Measurements from ENCODE around the gene JAZF1.

DNA sequence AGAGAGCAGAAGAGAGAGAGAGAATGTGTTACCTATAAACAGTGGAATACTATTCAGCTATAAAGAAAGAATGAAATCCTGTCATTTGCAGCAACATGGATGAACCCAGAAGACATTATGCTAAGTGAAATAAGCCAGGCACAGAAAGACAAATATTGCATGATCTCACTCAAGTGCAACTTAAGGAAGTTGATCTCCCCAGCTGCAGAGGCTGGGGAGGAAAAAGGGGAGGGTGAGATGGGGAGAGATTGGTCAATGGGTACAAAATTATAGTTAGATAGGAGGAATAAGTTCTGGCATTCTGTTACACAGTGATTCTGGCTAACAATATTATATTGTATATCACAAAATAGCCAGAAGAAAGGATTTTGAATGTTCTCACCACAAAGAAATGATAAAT, 11.2 kb upstream of the JAZF1 start:
- TF ChIP-seq FOXP2 (optimal IDR thresholded peaks at IDR 0.05; ENCODE audit: borderline replicate concordance, extremely low read depth, extremely low read length, insufficient read depth) (no peak), TAF1 (IDR thresholded peaks at IDR 0.05; ENCODE audit: borderline replicate concordance, insufficient read depth, low read length) (no peak), SIN3A (IDR thresholded peaks at IDR 0.05; ENCODE audit: borderline replicate concordance, insufficient read depth, low read length) (no peak), POLR2AphosphoS5 (IDR thresholded peaks at IDR 0.05; ENCODE audit: low read depth, low read length) (no peak)
- TF ChIP-seq, protein P1, sequence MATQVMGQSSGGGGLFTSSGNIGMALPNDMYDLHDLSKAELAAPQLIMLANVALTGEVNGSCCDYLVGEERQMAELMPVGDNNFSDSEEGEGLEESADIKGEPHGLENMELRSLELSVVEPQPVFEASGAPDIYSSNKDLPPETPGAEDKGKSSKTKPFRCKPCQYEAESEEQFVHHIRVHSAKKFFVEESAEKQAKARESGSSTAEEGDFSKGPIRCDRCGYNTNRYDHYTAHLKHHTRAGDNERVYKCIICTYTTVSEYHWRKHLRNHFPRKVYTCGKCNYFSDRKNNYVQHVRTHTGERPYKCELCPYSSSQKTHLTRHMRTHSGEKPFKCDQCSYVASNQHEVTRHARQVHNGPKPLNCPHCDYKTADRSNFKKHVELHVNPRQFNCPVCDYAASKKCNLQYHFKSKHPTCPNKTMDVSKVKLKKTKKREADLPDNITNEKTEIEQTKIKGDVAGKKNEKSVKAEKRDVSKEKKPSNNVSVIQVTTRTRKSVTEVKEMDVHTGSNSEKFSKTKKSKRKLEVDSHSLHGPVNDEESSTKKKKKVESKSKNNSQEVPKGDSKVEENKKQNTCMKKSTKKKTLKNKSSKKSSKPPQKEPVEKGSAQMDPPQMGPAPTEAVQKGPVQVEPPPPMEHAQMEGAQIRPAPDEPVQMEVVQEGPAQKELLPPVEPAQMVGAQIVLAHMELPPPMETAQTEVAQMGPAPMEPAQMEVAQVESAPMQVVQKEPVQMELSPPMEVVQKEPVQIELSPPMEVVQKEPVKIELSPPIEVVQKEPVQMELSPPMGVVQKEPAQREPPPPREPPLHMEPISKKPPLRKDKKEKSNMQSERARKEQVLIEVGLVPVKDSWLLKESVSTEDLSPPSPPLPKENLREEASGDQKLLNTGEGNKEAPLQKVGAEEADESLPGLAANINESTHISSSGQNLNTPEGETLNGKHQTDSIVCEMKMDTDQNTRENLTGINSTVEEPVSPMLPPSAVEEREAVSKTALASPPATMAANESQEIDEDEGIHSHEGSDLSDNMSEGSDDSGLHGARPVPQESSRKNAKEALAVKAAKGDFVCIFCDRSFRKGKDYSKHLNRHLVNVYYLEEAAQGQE (IDR thresholded peaks at IDR 0.05; ENCODE audit: insufficient read depth in 1 of 2, low read depth in 2 of 2, low read length in 2 of 2): no peak
